Muscle layer of duodenum (tissue), 2 donors: ENCODE results near the gene MARF1.
A peak's percentile ranks its signal among the peaks of the same experiment; 100 is the strongest.
"Not testable (repeated sequence)": the region's sequence is repeated elsewhere in the genome, so short reads cannot be mapped to it uniquely, and the experiment has no call there.

ENCODE experiments used
- H3K27ac ChIP-seq: one replicate; pipeline ENCODE4 v1.7.0; 2013; ENCODE audit warnings: mild to moderate bottlenecking, low read length
- H3K27me3 ChIP-seq: one replicate; pipeline ENCODE4 v1.7.0; 2013; ENCODE audit warnings: low read depth, mild to moderate bottlenecking, control low read depth, low read length
- H3K36me3 ChIP-seq, 2 donors: one replicate each; pipeline ENCODE4 v1.7.0; 2013; ENCODE audit warnings: low read length in 2 of 2, control low read depth in 1 of 2, mild to moderate bottlenecking in 1 of 2; ENCODE audit not compliant: insufficient read depth in 2 of 2, control insufficient read depth in 1 of 2
- H3K4me1 ChIP-seq, 2 donors: one replicate each; pipeline ENCODE4 v1.7.0; 2013; ENCODE audit warnings: low read length in 2 of 2, mild to moderate bottlenecking in 2 of 2, control low read depth in 1 of 2, moderate library complexity in 1 of 2; ENCODE audit not compliant: insufficient read depth in 2 of 2, control insufficient read depth in 1 of 2
- H3K4me3 ChIP-seq, 2 donors: one replicate each; pipeline ENCODE4 v1.7.0; 2013; ENCODE audit warnings: low read length in 2 of 2, low read depth in 1 of 2, mild to moderate bottlenecking in 1 of 2
- H3K9me3 ChIP-seq, 2 donors: one replicate each; pipeline ENCODE4 v1.7.0; 2013; ENCODE audit warnings: low read length in 2 of 2, control low read depth in 1 of 2, mild to moderate bottlenecking in 1 of 2; ENCODE audit not compliant: control insufficient read depth in 1 of 2
- donor health status: healthy.

Gene MARF1

GRCh38 chr16:15575293-15576049 lies 67.5 kb downstream of the MARF1 start:
- Histone ChIP-seq H3K4me1 (no peaks in the 10 kb centered on the region), H3K36me3 (peaks cover 0 to 6% of the 10 kb centered on the region in 2 donors), H3K27ac (no peak overlapping the region), H3K27me3 (no peaks in the 10 kb centered on the region), H3K4me3 (no peak overlapping the region), H3K9me3 (no peaks in the 10 kb centered on the region)

GRCh38 chr16:15574614-15574948 lies 68.4 kb downstream of the MARF1 start:
- no peaks in the 10 kb centered on the region for H3K27me3 ChIP-seq
- no peaks in the 10 kb centered on the region for H3K4me1 ChIP-seq
- no peaks in the 10 kb centered on the region for H3K9me3 ChIP-seq
- peaks cover 0 to 15% of the 10 kb centered on the region in 2 donors for H3K36me3 ChIP-seq
- H3K4me3 ChIP-seq: no peak overlapping the region
- no peak overlapping the region for H3K27ac ChIP-seq

GRCh38 chr16:15573896-15574613 lies 68.9 kb downstream of the MARF1 start:
- H3K9me3 ChIP-seq, H3K27ac ChIP-seq, H3K4me3 ChIP-seq, H3K27me3 ChIP-seq, H3K4me1 ChIP-seq: not testable (repeated sequence)
- H3K36me3 ChIP-seq: peaks cover 0 to 20% of the 10 kb centered on the region in 2 donors

GRCh38 chr16:15573274-15573895 lies 69.6 kb downstream of the MARF1 start:
- Histone ChIP-seq H3K36me3 (peaks cover 0 to 21% of the 10 kb centered on the region in 2 donors), H3K27ac (peak overlapping the region; percentile 57), H3K4me1 (no peaks in the 10 kb centered on the region), H3K9me3 (no peaks in the 10 kb centered on the region), H3K27me3 (no peaks in the 10 kb centered on the region), H3K4me3 (peak overlapping the region in 1 of 2 donors; percentile 21)

- Histone ChIP-seq H3K4me1 (no peaks in the 10 kb centered on the region), H3K27ac (peak overlapping the region; percentile 57), H3K27me3 (no peaks in the 10 kb centered on the region), H3K4me3 (no peak overlapping the region), H3K9me3 (no peaks in the 10 kb centered on the region), H3K36me3 (peaks cover 0 to 24% of the 10 kb centered on the region in 2 donors)
Measured at GRCh38 chr16:15572329-15573001, 70.5 kb downstream of the MARF1 start.

- Histone ChIP-seq H3K4me3 (no peak overlapping the region), H3K9me3 (no peaks in the 10 kb centered on the region), H3K27me3 (no peaks in the 10 kb centered on the region), H3K27ac (no peak overlapping the region), H3K4me1 (no peaks in the 10 kb centered on the region), H3K36me3 (peaks cover 0 to 24% of the 10 kb centered on the region in 2 donors)
Measured at GRCh38 chr16:15571557-15571956, 71.4 kb downstream of the MARF1 start.

GRCh38 chr16:15570666-15571065 lies 72.3 kb downstream of the MARF1 start:
- peaks cover 0 to 24% of the 10 kb centered on the region in 2 donors for H3K36me3 ChIP-seq
- not testable (repeated sequence) for H3K27me3 ChIP-seq, H3K27ac ChIP-seq, H3K4me1 ChIP-seq, H3K9me3 ChIP-seq, H3K4me3 ChIP-seq

GRCh38 chr16:15567823-15568222 lies 75.1 kb downstream of the MARF1 start:
- H3K27ac ChIP-seq: no peak overlapping the region
- H3K27me3 ChIP-seq: no peaks in the 10 kb centered on the region
- H3K4me1 ChIP-seq: no peaks in the 10 kb centered on the region
- no peaks in the 10 kb centered on the region for H3K9me3 ChIP-seq
- H3K36me3 ChIP-seq: peaks cover 0 to 20% of the 10 kb centered on the region in 2 donors
- H3K4me3 ChIP-seq: no peak overlapping the region

GRCh38 chr16:15566095-15566494 lies 76.9 kb downstream of the MARF1 start:
- no peaks in the 10 kb centered on the region for H3K4me1 ChIP-seq
- H3K27ac ChIP-seq: no peak overlapping the region
- H3K9me3 ChIP-seq: no peaks in the 10 kb centered on the region
- H3K36me3 ChIP-seq: peaks cover 0 to 20% of the 10 kb centered on the region in 2 donors
- no peak overlapping the region for H3K4me3 ChIP-seq
- H3K27me3 ChIP-seq: no peaks in the 10 kb centered on the region

- no peak overlapping the region for H3K27ac ChIP-seq
- H3K9me3 ChIP-seq: no peaks in the 10 kb centered on the region
- no peak overlapping the region for H3K4me3 ChIP-seq
- no peaks in the 10 kb centered on the region for H3K27me3 ChIP-seq
- no peaks in the 10 kb centered on the region for H3K4me1 ChIP-seq
- peaks cover 0 to 11% of the 10 kb centered on the region in 2 donors for H3K36me3 ChIP-seq
Measured at GRCh38 chr16:15564604-15565339, 78.2 kb downstream of the MARF1 start.
